H9 (cell line): ENCODE results near the gene NTSR1. TPM values are rescaled to one million over a fixed set of nuclear protein-coding genes. Genes with fewer than 3 reads are reported as not detected.

Experiments used
- DNase-seq: peaks from one replicate; pipeline ENCODE4 v3.0.0-alpha.2; 2017
- H2AFZ ChIP-seq: one replicate; pipeline ENCODE4 v1.6.1; 2013; ENCODE audit warnings: mild to moderate bottlenecking, low read length, control low read depth, moderate library complexity
- H2AK5ac ChIP-seq: 2 replicates; pipeline ENCODE4 v1.6.1; 2013; ENCODE audit warnings: low read length, control low read depth, mixed read lengths; ENCODE audit not compliant: insufficient read length
- H2BK120ac ChIP-seq: one replicate; pipeline ENCODE4 v1.6.1; 2013; ENCODE audit warnings: low read depth, mild to moderate bottlenecking, low read length, control low read depth, inconsistent platforms; ENCODE audit not compliant: poor library complexity, severe bottlenecking
- H2BK12ac ChIP-seq: 2 replicates; pipeline ENCODE4 v1.6.1; 2013; ENCODE audit warnings: low read length, control low read depth, mixed read lengths, low read depth; ENCODE audit not compliant: insufficient read length
- H2BK15ac ChIP-seq: 2 replicates; pipeline ENCODE4 v1.6.1; 2013; ENCODE audit warnings: low read depth, low read length, control low read depth
- H2BK20ac ChIP-seq: one replicate; pipeline ENCODE4 v1.6.1; 2013; ENCODE audit warnings: low read depth, mild to moderate bottlenecking, low read length, control low read depth, inconsistent platforms; ENCODE audit not compliant: poor library complexity, severe bottlenecking
- H2BK5ac ChIP-seq: 2 replicates; pipeline ENCODE4 v1.6.1; 2013; ENCODE audit warnings: low read length, control low read depth, mixed read lengths; ENCODE audit not compliant: insufficient read length
- H3K14ac ChIP-seq: 2 replicates; pipeline ENCODE4 v1.6.1; 2013; ENCODE audit warnings: low read length, control low read depth; ENCODE audit not compliant: insufficient read depth
- H3K18ac ChIP-seq: 2 replicates; pipeline ENCODE4 v1.6.1; 2013; ENCODE audit warnings: low read depth, mild to moderate bottlenecking, mixed read lengths, low read length, control low read depth; ENCODE audit not compliant: insufficient read length
- H3K23ac ChIP-seq: 2 replicates; pipeline ENCODE4 v1.6.1; 2013; ENCODE audit warnings: low read length, control low read depth, mixed read lengths, low read depth; ENCODE audit not compliant: insufficient read length
- H3K23me2 ChIP-seq: 2 replicates; pipeline ENCODE4 v1.6.1; 2013; ENCODE audit warnings: low read depth, mild to moderate bottlenecking, mixed read lengths, low read length, control low read depth; ENCODE audit not compliant: insufficient read length, poor library complexity, severe bottlenecking
- H3K27ac ChIP-seq: 2 replicates; pipeline ENCODE4 v1.5.1; 2013; ENCODE audit warnings: low read length, control low read depth, mixed read lengths, low read depth; ENCODE audit not compliant: insufficient read length
- H3K27me3 ChIP-seq: 2 replicates; pipeline ENCODE4 v1.6.1; 2013; ENCODE audit warnings: low read length, control low read depth, inconsistent platforms; ENCODE audit not compliant: insufficient read depth
- H3K4ac ChIP-seq: 2 replicates; pipeline ENCODE4 v1.6.1; 2013; ENCODE audit warnings: low read depth, mild to moderate bottlenecking, control low read depth, inconsistent platforms, low read length, moderate library complexity
- H3K4me1 ChIP-seq: 2 replicates; pipeline ENCODE4 v1.6.1; 2013; ENCODE audit warnings: low read length, control low read depth, inconsistent platforms; ENCODE audit not compliant: insufficient read depth
- H3K4me2 ChIP-seq: 2 replicates; pipeline ENCODE4 v1.6.1; 2013; ENCODE audit warnings: low read length, control low read depth, mixed read lengths; ENCODE audit not compliant: insufficient read length, insufficient read depth
- H3K56ac ChIP-seq: 2 replicates; pipeline ENCODE4 v1.6.1; 2013; ENCODE audit warnings: low read depth, mild to moderate bottlenecking, mixed read lengths, low read length, control low read depth; ENCODE audit not compliant: insufficient read length
- H3K79me1 ChIP-seq: 2 replicates; pipeline ENCODE4 v1.6.1; 2013; ENCODE audit warnings: low read depth, mild to moderate bottlenecking, moderate library complexity, low read length, control low read depth, inconsistent platforms; ENCODE audit not compliant: insufficient read depth, poor library complexity, severe bottlenecking
- H3K79me2 ChIP-seq: 2 replicates; pipeline ENCODE4 v1.6.1; 2013; ENCODE audit warnings: low read length, control low read depth, inconsistent platforms; ENCODE audit not compliant: insufficient read depth
- H3K9ac ChIP-seq: 2 replicates; pipeline ENCODE4 v1.6.1; 2013; ENCODE audit warnings: low read length, control low read depth, mixed read lengths; ENCODE audit not compliant: insufficient read length; ENCODE audit errors: extremely low read depth
- H3K9me3 ChIP-seq: one replicate; pipeline ENCODE4 v1.6.1; 2013; ENCODE audit warnings: low read depth, low read length, inconsistent platforms; ENCODE audit not compliant: control insufficient read depth
- H3T11ph ChIP-seq: one replicate; pipeline ENCODE4 v1.6.1; 2013; ENCODE audit warnings: mild to moderate bottlenecking, low read length, control low read depth, inconsistent platforms
- H4K20me1 ChIP-seq: one replicate; pipeline ENCODE4 v1.6.1; 2013; ENCODE audit not compliant: control insufficient read depth, insufficient read length, insufficient read depth
- H4K5ac ChIP-seq: 2 replicates; pipeline ENCODE4 v1.6.1; 2013; ENCODE audit warnings: low read depth, mild to moderate bottlenecking, mixed read lengths, low read length, control low read depth; ENCODE audit not compliant: insufficient read length
- H4K8ac ChIP-seq: replicated peaks from 2 replicates; pipeline ENCODE4 v1.6.1; 2013; ENCODE audit warnings: low read length, control low read depth, mixed read lengths, low read depth; ENCODE audit not compliant: insufficient read length
- H4K91ac ChIP-seq: 2 replicates; pipeline ENCODE4 v1.6.1; 2013; ENCODE audit warnings: low read depth, mild to moderate bottlenecking, moderate library complexity, mixed read lengths, low read length, control low read depth; ENCODE audit not compliant: insufficient read length
- H3K27ac Mint-ChIP-seq, 3 experiments: 2 replicates in 2 of 3; 3 replicates in 1 of 3; pipeline ENCODE4 v1.8.0; 2020 to 2021; ENCODE audit warnings: mixed read lengths in 3 of 3, mild to moderate bottlenecking in 1 of 3, moderate library complexity in 1 of 3
- H3K27me3 Mint-ChIP-seq: 2 replicates; pipeline ENCODE4 v1.8.0; 2021; ENCODE audit warnings: low read depth, mild to moderate bottlenecking, moderate library complexity, mixed read lengths
- H3K36me3 Mint-ChIP-seq, 3 experiments: 2 replicates in 2 of 3; 3 replicates in 1 of 3; pipeline ENCODE4 v1.8.0; 2020 to 2021; ENCODE audit warnings: low read depth in 3 of 3, mixed read lengths in 3 of 3; ENCODE audit not compliant: insufficient read depth in 1 of 3
- H3K4me1 Mint-ChIP-seq, 2 experiments: 2 replicates each; pipeline ENCODE4 v1.8.0; 2020; ENCODE audit warnings: mixed read lengths in 2 of 2
- H3K4me3 Mint-ChIP-seq, 2 experiments: 2 replicates in 1 of 2; 3 replicates in 1 of 2; pipeline ENCODE4 v1.8.0; 2020 to 2021; ENCODE audit warnings: mild to moderate bottlenecking in 2 of 2, mixed read lengths in 2 of 2, moderate library complexity in 1 of 2
- H3K9me3 Mint-ChIP-seq, 2 experiments: 2 replicates in 1 of 2; 3 replicates in 1 of 2; pipeline ENCODE4 v1.8.0; 2020; ENCODE audit warnings: mild to moderate bottlenecking in 2 of 2, mixed read lengths in 2 of 2, moderate library complexity in 1 of 2
- WGBS: extraction: QIAGEN DNeasy Blood & Tissue Kit; methylation state at CpG from one replicate; pipeline ENCODE4 v1.1.7; 2013; ENCODE audit warnings: missing lambda C conversion rate, low lambda C conversion rate, mixed read lengths; ENCODE audit not compliant: insufficient read length; ENCODE audit errors: extremely low coverage; 5-methylcytosine and 5-hydroxymethylcytosine counted together
- total RNA-seq: library from RNA; stranded (reverse); gene quantifications from 2 replicates; pipeline ENCODE4 v1.2.1, GENCODE V29; 2021
- TF ChIP-seq, protein P1 (sequence below): fragments of 200-600 bp; sonication (generic); conservative IDR thresholded peaks from 3 replicates; pipeline ENCODE4 v1.8.0; 2021; ENCODE audit warnings: antibody characterized with exemption, mild to moderate bottlenecking

The NTSR1 gene
- total RNA-seq, 1 experiment from 2014 or later: 0.11 TPM

DNA sequence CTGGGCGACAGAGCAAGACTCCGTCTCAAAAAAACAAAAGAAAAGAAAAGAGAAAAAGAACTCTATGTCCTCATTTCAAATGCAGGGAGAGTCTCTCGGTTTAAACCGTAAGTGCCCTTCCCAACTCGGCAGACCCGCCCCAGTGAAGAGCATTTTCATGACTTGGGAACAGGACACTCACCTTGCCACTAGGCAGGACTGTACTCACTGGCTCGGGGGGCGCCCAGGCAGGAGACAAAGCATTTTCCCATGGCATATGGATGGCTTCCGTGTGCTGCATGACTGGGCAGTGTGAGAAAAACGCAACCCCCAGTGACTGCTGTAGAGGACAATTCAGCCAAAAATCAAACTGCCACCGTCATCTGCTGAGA is 64.0 kb downstream of the NTSR1 start:
- Histone ChIP-seq H2BK20ac (no peak overlapping the region), H4K20me1 (no peaks in the 10 kb centered on the region), H3K9me3 (no peaks in the 10 kb centered on the region), H3K79me1 (no peaks in the 10 kb centered on the region), H4K91ac (no peak overlapping the region), H3K23me2 (no peaks in the 10 kb centered on the region), H2BK15ac (no peak overlapping the region), H3K27ac (no peak overlapping the region), H4K8ac (no peak overlapping the region), H3K4me1 (peaks cover 3% of the 10 kb centered on the region; the same call in 1 of the 2 replicates), H3K79me2 (no peaks in the 10 kb centered on the region), H2BK120ac (no peak overlapping the region), H3K4me2 (no peak overlapping the region), H3T11ph (no peak overlapping the region), H3K4ac (no peak overlapping the region), H3K23ac (no peak overlapping the region), H2AK5ac (no peak overlapping the region), H2BK5ac (no peak overlapping the region), H2AFZ (no peak overlapping the region), H2BK12ac (no peak overlapping the region), H3K27me3 (no peaks in the 10 kb centered on the region), H3K9ac (no peak overlapping the region), H4K5ac (no peak overlapping the region), H3K18ac (no peak overlapping the region), H3K14ac (no peak overlapping the region), H3K56ac (no peak overlapping the region)
- WGBS: no CpG with 5 or more reads among the region's 11 CpGs
- TF ChIP-seq, protein P1, sequence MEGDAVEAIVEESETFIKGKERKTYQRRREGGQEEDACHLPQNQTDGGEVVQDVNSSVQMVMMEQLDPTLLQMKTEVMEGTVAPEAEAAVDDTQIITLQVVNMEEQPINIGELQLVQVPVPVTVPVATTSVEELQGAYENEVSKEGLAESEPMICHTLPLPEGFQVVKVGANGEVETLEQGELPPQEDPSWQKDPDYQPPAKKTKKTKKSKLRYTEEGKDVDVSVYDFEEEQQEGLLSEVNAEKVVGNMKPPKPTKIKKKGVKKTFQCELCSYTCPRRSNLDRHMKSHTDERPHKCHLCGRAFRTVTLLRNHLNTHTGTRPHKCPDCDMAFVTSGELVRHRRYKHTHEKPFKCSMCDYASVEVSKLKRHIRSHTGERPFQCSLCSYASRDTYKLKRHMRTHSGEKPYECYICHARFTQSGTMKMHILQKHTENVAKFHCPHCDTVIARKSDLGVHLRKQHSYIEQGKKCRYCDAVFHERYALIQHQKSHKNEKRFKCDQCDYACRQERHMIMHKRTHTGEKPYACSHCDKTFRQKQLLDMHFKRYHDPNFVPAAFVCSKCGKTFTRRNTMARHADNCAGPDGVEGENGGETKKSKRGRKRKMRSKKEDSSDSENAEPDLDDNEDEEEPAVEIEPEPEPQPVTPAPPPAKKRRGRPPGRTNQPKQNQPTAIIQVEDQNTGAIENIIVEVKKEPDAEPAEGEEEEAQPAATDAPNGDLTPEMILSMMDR: no peak
- H3K36me3 Mint-ChIP-seq: no peaks in the 10 kb centered on the region; a peak in 1 of 7 replicates
- H3K4me3 Mint-ChIP-seq: no peak overlapping the region
- DNase-seq: no peak
- no peaks in the 10 kb centered on the region; a peak in 2 of 5 replicates for H3K9me3 Mint-ChIP-seq
- H3K4me1 Mint-ChIP-seq: peaks cover 4 to 23% of the 10 kb centered on the region in 2 experiments; a peak in 3 of 4 replicates
- H3K27me3 Mint-ChIP-seq: peaks cover 10% of the 10 kb centered on the region
- H3K27ac Mint-ChIP-seq: peak overlapping the region in 1 of 3 experiments; percentile 53; a peak in 1 of 7 replicates
